GM18873 (cell line): ENCODE data around the gene KLHL29.
"Not testable (repeated sequence)": the region's sequence is repeated elsewhere in the genome, so short reads cannot be mapped to it uniquely, and the experiment has no call there.

Experiments used
- ATAC-seq: cut with Tn5 transposase; IDR thresholded peaks from one replicate; pipeline ENCODE4 v1.9.1; 2021; ENCODE audit warnings: mild to moderate bottlenecking, moderate library complexity, moderate number of reproducible peaks; ENCODE audit not compliant: unreplicated experiment, low FRiP score

KLHL29 gene

GRCh38 chr2:23391237-23391736 is 6.3 kb downstream of the KLHL29 start:
- ATAC-seq = not testable (repeated sequence)

GRCh38 chr2:23393722-23394121 is 8.7 kb downstream of the KLHL29 start:
- no peak for ATAC-seq

- no peak for ATAC-seq
Measured at GRCh38 chr2:23394700-23395099, 9.7 kb downstream of the KLHL29 start.

- ATAC-seq = no peak
Measured at GRCh38 chr2:23397478-23397877, 12.5 kb downstream of the KLHL29 start.

DNA sequence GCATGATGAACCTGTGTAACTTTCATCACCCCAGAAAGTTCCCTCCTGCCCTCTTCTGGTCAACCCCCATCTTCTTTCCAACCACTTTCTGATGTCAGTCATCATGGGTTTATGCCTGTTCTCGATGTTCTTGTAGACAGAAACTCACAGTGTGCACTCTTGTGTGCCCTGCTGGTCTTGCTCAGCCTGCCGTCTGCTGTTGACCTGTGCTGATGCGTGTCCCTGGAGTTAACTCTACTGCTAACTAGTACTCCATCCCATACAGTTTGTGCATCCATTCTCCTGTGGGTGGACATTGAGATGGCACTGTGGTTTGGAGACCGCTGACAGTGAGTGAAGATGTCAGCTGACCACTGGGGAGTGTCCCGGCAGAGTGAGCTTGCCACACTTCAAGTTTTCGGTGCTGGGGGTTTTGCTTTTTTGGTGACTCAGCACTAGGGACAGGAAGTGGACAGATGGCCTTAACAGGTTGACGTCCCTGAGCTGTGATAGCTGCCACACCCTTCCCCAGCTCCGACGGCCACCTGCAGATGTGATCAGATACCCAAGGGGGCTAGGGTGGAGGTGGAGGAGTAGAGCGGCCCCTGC is 14.8 kb downstream of the KLHL29 start:
- ATAC-seq = peak; percentile 44

DNA sequence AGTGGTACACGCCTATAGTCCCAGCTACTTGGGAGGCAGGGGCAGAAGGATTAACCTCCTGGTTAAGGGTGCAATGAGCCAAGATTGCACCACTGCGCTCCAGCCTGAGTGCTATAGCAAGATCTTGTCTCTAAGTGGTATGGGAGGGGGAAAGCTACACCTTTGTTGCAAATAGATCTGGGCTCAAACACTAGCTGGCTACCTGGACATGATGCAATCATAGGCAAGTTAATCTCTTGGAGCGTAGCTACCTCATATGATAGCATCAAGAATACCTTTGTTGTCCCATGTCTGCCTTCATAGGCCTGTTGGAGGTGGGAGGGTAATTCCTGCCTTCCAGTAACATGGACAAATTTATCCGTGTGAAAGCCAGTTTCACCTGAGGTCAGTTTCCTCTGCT is 15.7 kb downstream of the KLHL29 start:
- no peak for ATAC-seq

GRCh38 chr2:23401427-23402204 is 16.6 kb downstream of the KLHL29 start:
- ATAC-seq = no peak

DNA sequence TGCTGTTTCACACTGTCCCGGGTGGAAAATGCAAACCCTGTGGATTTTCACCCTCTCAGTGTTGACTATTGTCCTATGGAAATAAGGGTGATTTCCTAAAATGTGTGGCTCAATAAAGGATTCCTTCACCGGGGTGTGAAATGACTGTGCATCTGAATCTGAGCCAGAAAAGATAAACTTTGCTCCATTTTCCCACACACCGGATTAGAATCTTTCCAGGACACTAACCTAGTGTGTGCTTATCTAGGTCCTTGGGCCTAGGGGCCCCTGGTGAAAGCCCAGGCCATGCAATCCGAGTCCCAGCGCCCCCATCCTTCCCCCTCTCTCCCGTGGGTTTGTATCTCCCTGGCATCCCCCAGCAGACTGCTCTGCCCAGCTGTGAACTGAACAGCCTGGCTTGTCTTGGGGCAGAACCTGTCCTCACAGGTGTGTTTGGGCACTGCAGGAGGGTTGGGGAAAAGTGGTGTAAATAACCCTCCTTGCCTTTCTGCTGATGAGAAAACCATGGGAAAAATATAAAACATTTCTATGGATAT is 17.3 kb downstream of the KLHL29 start:
- ATAC-seq = no peak

GRCh38 chr2:23404426-23404825 is 19.4 kb downstream of the KLHL29 start:
- ATAC-seq = no peak

DNA sequence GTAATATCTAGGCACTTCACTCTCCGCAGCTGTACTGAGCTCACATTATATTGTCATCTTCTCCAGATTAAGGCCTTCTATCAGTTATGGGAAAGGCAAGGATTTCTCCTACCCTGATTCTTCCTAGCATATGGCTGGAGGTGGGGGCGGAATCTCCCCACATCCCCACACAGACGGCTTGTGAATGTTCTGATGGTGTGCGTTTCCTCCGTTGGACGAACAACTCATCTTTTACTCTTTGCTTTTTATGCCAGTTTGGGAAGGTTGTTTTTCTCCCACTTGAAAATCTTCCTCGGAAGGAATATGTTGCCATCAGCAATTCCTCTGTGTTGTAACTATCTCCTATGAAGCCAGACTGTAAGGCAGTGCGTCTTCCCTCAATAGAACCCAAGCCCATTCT is 24.3 kb downstream of the KLHL29 start:
- no peak for ATAC-seq

DNA sequence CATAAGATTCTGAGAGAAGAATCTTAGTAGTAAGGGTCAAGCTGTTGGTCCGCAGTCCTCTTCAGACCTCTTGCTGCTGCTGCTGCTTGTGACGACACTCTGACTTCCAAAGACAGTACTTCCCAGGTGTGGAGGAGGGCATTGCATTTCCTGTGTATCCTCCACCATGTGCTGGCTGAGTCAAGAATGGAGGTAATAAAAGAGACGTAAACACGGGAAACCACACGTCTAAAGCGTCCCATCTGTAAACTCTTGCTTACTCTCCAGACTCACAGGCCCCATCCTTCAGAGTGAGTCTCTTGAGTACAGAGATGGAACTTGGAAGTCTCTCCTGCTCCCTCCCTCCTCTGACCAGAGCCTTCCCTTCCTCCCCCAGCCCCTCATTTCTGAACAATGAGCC is 25.6 kb downstream of the KLHL29 start:
- ATAC-seq = no peak

DNA sequence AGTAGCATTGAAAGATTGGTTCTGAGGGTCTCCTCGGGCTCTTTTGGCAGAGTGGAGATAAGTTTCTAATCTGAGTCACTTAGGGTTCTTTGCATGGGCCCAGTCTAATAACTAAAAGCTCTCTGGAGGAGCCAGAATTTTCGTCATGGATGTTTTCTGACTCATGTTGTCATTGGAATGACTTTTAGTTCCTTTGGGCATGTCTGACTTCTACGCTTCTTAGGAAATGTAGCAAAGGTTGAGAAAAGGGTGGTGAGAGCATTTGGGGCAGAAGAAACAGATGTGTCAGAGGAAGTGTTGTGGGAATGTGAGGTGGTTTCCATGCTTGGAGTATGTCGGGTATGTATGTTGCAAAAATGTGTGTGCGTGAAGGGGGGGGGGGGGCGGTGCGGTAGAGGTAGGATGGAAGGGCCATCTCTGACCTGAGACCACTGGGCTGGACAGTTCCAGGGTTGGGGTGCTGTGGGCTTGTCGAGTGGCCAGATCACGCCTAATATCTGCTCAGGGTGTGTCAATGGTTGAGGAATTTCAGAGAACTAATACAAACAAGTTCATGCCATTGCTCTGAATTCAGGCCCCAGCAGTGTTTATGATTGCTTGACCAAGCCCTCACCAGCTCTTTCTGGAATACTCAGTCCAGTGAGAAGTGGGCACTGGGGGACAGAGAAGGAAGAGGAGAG is 26.9 kb downstream of the KLHL29 start:
- ATAC-seq = no peak

DNA sequence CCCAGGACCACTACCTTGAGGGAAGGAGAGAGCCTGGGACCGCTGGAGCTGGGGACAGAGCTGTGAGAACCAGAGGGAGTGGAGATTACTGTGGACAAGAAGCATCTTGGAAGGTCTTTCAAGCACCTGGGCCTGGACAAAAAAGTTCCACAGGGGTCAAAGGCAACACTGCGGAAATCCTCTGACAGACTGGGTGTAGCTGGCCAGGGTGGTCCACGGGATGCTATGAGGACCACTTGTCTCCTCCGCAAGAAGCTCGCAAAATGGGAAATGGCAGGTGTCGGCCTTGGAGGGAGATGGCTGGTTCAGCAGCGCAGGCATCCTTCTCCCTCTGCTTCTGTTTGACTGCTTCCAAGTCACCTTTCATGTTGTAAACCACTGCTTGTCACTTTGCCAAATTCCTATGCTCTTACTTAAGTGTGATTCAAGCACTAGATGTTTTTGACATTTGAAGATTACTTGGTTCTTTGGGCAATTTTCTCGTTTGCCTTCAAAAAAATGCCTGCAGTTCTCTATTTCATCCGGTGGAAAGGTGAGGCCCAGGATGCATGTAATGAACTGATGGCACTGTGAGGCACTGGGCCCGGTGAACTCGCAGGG is 27.7 kb downstream of the KLHL29 start:
- no peak for ATAC-seq

DNA sequence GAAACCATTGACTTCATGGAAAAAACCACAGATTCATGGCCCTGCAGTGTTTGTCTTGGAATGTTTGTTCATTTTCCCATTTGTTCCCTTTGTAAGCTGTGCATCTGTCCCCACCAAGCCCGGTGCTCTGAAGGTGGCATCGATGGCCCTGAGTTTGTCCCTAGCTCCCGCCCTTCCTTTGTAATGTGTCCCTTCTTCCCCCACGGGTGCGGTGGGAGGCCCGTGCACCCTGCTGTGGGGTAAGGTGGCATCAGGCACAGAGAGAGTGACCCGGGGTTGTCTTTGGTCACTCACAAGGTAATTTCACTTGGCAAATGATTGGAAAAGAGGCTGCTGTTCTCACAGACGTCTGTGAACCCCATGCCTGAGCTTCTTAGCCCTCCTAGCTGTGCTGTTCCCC is 28.7 kb downstream of the KLHL29 start:
- no peak for ATAC-seq

GRCh38 chr2:23414106-23414505 is 29.1 kb downstream of the KLHL29 start:
- no peak for ATAC-seq

DNA sequence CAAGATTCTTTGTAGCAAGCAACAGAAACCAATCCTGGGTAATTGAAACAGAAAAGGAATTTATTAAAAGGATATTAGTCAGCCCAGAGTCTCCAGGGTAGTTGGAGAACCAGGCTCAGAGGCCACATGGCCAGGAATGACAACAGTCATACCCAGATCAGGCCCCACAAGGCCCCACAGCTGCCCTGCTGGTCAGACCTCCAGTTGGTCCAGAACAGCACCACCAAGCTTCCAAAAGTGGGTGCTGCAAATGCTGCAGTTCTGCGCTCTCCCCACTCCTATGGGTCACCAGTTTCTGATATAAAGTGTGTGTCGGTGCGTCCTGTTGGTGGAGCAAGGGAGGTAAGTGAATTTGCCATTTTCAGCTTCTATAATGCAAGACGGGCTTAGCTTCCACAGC is 29.9 kb downstream of the KLHL29 start:
- ATAC-seq = no peak

DNA sequence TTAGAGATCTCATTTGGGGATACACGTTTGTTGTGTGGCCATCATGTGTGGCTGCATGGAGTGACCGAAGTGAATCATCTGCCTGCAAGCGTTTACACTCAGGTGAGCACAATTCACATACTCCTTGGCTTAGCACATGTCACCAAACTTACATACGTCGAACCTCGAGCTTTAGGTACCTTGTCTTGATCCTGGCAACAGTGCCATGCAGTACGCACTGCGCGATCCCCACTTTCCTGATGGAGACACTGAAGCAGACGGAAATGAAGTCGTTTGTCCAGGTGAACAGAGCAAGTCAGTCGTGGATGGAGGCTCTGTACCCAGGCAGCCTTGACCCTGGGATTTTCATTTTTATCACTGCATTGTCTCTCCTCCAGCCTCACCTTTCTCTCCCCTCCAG is 32.3 kb downstream of the KLHL29 start:
- ATAC-seq = no peak

DNA sequence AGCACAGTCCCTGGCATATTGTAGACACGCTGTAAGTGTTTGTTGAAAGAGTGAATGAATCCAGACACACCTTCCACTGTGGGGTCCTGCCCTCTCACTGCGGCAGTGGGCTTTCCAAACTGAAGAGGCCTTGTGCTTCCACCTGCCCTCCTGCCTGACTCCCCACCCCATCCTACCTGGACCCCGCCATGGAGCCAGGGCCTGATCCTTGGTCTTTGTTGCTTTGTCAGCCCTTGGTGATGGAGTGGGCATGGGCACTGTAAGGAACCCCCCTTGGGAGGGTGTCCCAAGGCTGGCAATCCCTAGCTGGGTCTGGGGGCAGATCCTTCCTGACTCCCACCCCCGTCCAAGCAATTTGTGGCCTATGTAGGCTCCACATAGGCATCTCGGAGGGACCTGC is 33.1 kb downstream of the KLHL29 start:
- no peak for ATAC-seq

- no peak for ATAC-seq
Measured at GRCh38 chr2:23418461-23418911, 33.5 kb downstream of the KLHL29 start.

DNA sequence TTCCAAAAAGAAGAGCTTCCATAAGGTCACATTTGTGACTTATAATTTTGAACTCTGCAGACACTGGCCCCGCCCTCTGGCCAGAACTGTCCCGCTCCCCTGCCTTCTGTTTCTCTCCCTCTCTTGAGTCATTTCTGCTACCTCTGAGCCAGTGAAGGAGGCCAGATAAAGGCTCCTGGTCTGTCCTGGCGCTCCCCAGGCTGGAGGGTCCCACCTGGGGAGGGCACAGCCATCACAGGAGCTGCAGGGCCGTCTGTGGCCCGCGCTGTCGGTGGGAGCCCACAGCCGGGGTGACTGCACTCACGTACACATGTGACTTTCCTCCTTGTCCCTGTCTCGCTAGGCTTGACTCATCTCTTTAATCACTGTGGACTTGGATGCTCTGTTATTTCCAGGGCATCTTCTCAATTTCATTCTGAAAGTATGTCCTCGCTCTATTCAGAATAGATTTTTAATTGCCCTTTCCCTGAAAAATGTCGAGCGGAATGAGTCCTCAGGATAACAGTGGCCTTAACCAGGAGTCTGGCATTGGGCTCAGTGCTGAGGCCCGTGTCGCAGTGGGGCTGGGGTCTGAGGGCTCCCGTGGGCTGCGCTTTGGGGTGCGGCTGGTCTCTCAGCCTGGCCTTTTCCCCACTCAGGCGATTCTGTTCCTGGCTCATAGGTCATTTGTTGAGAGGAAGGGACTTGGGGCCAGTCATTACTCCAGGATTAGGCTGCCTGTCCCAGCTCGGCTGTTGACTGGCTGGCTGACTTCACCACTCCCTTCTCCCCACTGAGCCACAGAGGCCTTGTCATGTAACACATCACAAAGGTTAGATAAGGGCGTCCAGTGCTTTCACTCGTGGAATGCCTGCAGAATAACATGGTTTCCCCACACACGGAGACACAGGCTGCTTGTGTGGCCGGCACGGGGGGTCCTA is 34.5 kb downstream of the KLHL29 start:
- ATAC-seq = no peak
